SJCRH30 (cell line): ENCODE data around the gene KPTN. TPM values are rescaled to one million over a fixed set of nuclear protein-coding genes. Genes with fewer than 3 reads are reported as not detected.

ENCODE experiments used
- DNase-seq, 2 experiments: peaks; one replicate each; pipeline ENCODE4 v3.0.0-alpha.2; 2015 to 2020
- H3K27ac ChIP-seq: fragments of 250-450 bp; sonication (Bioruptor Pico); 2 replicates; pipeline ENCODE4 v1.5.1; 2020; ENCODE audit warnings: mild to moderate bottlenecking, moderate library complexity
- H3K27me3 ChIP-seq: fragments of 250-450 bp; sonication (Bioruptor Pico); 2 replicates; pipeline ENCODE4 v1.5.1; 2020; ENCODE audit warnings: mild to moderate bottlenecking, moderate library complexity
- H3K36me3 ChIP-seq: fragments of 250-450 bp; sonication (Bioruptor Pico); 2 replicates; pipeline ENCODE4 v1.5.1; 2020; ENCODE audit warnings: mild to moderate bottlenecking, moderate library complexity
- H3K4me1 ChIP-seq: fragments of 250-450 bp; sonication (Bioruptor Pico); 2 replicates; pipeline ENCODE4 v1.5.1; 2020; ENCODE audit warnings: mild to moderate bottlenecking, moderate library complexity
- H3K4me3 ChIP-seq: fragments of 250-450 bp; sonication (Bioruptor Pico); 2 replicates; pipeline ENCODE4 v1.5.1; 2020; ENCODE audit warnings: mild to moderate bottlenecking, moderate library complexity
- H3K9me3 ChIP-seq: fragments of 250-450 bp; sonication (Bioruptor Pico); replicated peaks from 2 replicates; pipeline ENCODE4 v1.5.1; 2020; ENCODE audit warnings: mild to moderate bottlenecking, moderate library complexity
- total RNA-seq: library from RNA; depleted of rRNA; stranded (reverse); fragments of >200 nt; shearing (Covaris generic); gene quantifications from 2 replicates; pipeline ENCODE4 v1.2.3, GENCODE V29; 2014

The KPTN gene
- total RNA-seq, 1 experiment from 2014 or later = 4.5 TPM

- Histone ChIP-seq H3K27ac (no peak overlapping the region), H3K9me3 (no peaks in the 10 kb centered on the region), H3K36me3 (no peaks in the 10 kb centered on the region), H3K4me3 (no peak overlapping the region), H3K4me1 (no peaks in the 10 kb centered on the region), H3K27me3 (peaks cover 15% of the 10 kb centered on the region; the same call in 1 of the 2 replicates)
- peak; percentile 47 to 52 for DNase-seq
These were observed 36.3 kb downstream of the KPTN start for GRCh38 chr19:47447470-47448359.

GRCh38 chr19:47446534-47447469, 37.2 kb downstream of the KPTN start:
- H3K27me3 ChIP-seq = peaks cover 15% of the 10 kb centered on the region; the same call in 1 of the 2 replicates
- no peak overlapping the region for H3K27ac ChIP-seq
- H3K36me3 ChIP-seq = no peaks in the 10 kb centered on the region
- no peak for DNase-seq
- no peaks in the 10 kb centered on the region for H3K4me1 ChIP-seq
- H3K4me3 ChIP-seq = no peak overlapping the region
- H3K9me3 ChIP-seq = no peaks in the 10 kb centered on the region

GRCh38 chr19:47445937-47446402, 38.0 kb downstream of the KPTN start:
- Histone ChIP-seq H3K4me3 (no peak overlapping the region), H3K27me3 (peaks cover 13% of the 10 kb centered on the region; the same call in 1 of the 2 replicates), H3K27ac (no peak overlapping the region), H3K36me3 (no peaks in the 10 kb centered on the region), H3K9me3 (no peaks in the 10 kb centered on the region), H3K4me1 (no peaks in the 10 kb centered on the region)
- DNase-seq = no peak

- DNase-seq = no peak
- peaks cover 13% of the 10 kb centered on the region; the same call in 1 of the 2 replicates for H3K27me3 ChIP-seq
These were observed 38.5 kb downstream of the KPTN start for GRCh38 chr19:47445527-47445926.

GRCh38 chr19:47444388-47444821, 39.6 kb downstream of the KPTN start:
- Histone ChIP-seq H3K27me3 (peaks cover 13% of the 10 kb centered on the region; the same call in 1 of the 2 replicates), H3K4me3 (no peak overlapping the region), H3K27ac (no peak overlapping the region), H3K4me1 (no peaks in the 10 kb centered on the region), H3K9me3 (no peaks in the 10 kb centered on the region), H3K36me3 (no peaks in the 10 kb centered on the region)
- peak; percentile 50 to 65 for DNase-seq

More at GRCh38 chr19:47445527-47445926, 38.5 kb downstream of the KPTN start:
- Histone ChIP-seq H3K27ac (no peak overlapping the region), H3K9me3 (no peaks in the 10 kb centered on the region), H3K4me3 (no peak overlapping the region), H3K4me1 (no peaks in the 10 kb centered on the region), H3K36me3 (no peaks in the 10 kb centered on the region)

- Histone ChIP-seq H3K4me1 (no peaks in the 10 kb centered on the region), H3K4me3 (no peak overlapping the region), H3K27ac (no peak overlapping the region), H3K36me3 (no peaks in the 10 kb centered on the region), H3K27me3 (peaks cover 9% of the 10 kb centered on the region; the same call in 1 of the 2 replicates), H3K9me3 (no peaks in the 10 kb centered on the region)
- no peak for DNase-seq
These were observed 40.7 kb downstream of the KPTN start for GRCh38 chr19:47443331-47443730.

GRCh38 chr19:47438793-47439220, 45.2 kb downstream of the KPTN start:
- Histone ChIP-seq H3K27ac (no peak overlapping the region), H3K36me3 (no peaks in the 10 kb centered on the region), H3K4me1 (no peaks in the 10 kb centered on the region), H3K9me3 (no peaks in the 10 kb centered on the region), H3K4me3 (no peak overlapping the region), H3K27me3 (no peaks in the 10 kb centered on the region; the same call in 1 of the 2 replicates)
- no peak for DNase-seq

- Histone ChIP-seq H3K4me1 (no peaks in the 10 kb centered on the region), H3K27ac (no peak overlapping the region), H3K27me3 (no peaks in the 10 kb centered on the region; the same call in 1 of the 2 replicates), H3K4me3 (no peak overlapping the region), H3K36me3 (no peaks in the 10 kb centered on the region), H3K9me3 (no peaks in the 10 kb centered on the region)
- DNase-seq = peak in 1 of 2 experiments; percentile 55
These were observed 46.5 kb downstream of the KPTN start for GRCh38 chr19:47437500-47437899.

GRCh38 chr19:47436712-47437401, 47.2 kb downstream of the KPTN start:
- peak; percentile 65 to 84 for DNase-seq
- no peak overlapping the region for H3K27ac ChIP-seq
- H3K4me1 ChIP-seq = no peaks in the 10 kb centered on the region
- H3K36me3 ChIP-seq = no peaks in the 10 kb centered on the region
- H3K9me3 ChIP-seq = no peaks in the 10 kb centered on the region
- no peak overlapping the region for H3K4me3 ChIP-seq
- no peaks in the 10 kb centered on the region; the same call in 1 of the 2 replicates for H3K27me3 ChIP-seq

- no peaks in the 10 kb centered on the region for H3K36me3 ChIP-seq
- H3K4me3 ChIP-seq = no peak overlapping the region
- H3K27ac ChIP-seq = no peak overlapping the region
- no peak for DNase-seq
- no peaks in the 10 kb centered on the region for H3K9me3 ChIP-seq
- H3K27me3 ChIP-seq = no peaks in the 10 kb centered on the region; the same call in 1 of the 2 replicates
- H3K4me1 ChIP-seq = no peaks in the 10 kb centered on the region
These were observed 48.1 kb downstream of the KPTN start for GRCh38 chr19:47435883-47436417.

- H3K4me3 ChIP-seq = no peak overlapping the region
- no peaks in the 10 kb centered on the region for H3K9me3 ChIP-seq
- no peak overlapping the region for H3K27ac ChIP-seq
- no peaks in the 10 kb centered on the region for H3K4me1 ChIP-seq
- DNase-seq = no peak
- H3K27me3 ChIP-seq = no peaks in the 10 kb centered on the region; the same call in 1 of the 2 replicates
- no peaks in the 10 kb centered on the region for H3K36me3 ChIP-seq
These were observed 48.8 kb downstream of the KPTN start for GRCh38 chr19:47435196-47435595.

- Histone ChIP-seq H3K27ac (no peak overlapping the region), H3K36me3 (no peaks in the 10 kb centered on the region), H3K27me3 (no peaks in the 10 kb centered on the region; the same call in 1 of the 2 replicates), H3K4me3 (no peak overlapping the region), H3K9me3 (no peaks in the 10 kb centered on the region), H3K4me1 (no peaks in the 10 kb centered on the region)
- DNase-seq = no peak
These were observed 49.9 kb downstream of the KPTN start for GRCh38 chr19:47434088-47434487.

- DNase-seq = no peak
- Histone ChIP-seq H3K27me3 (no peaks in the 10 kb centered on the region; the same call in 1 of the 2 replicates), H3K9me3 (no peaks in the 10 kb centered on the region), H3K4me3 (no peak overlapping the region), H3K4me1 (no peaks in the 10 kb centered on the region), H3K27ac (no peak overlapping the region), H3K36me3 (no peaks in the 10 kb centered on the region)
These were observed 50.9 kb downstream of the KPTN start for GRCh38 chr19:47433121-47433520.

GRCh38 chr19:47432499-47432898, 51.5 kb downstream of the KPTN start:
- no peak overlapping the region for H3K4me3 ChIP-seq
- peaks cover 5% of the 10 kb centered on the region for H3K4me1 ChIP-seq
- H3K27ac ChIP-seq = no peak overlapping the region
- H3K36me3 ChIP-seq = no peaks in the 10 kb centered on the region
- H3K27me3 ChIP-seq = no peaks in the 10 kb centered on the region; the same call in 1 of the 2 replicates
- DNase-seq = no peak
- no peaks in the 10 kb centered on the region for H3K9me3 ChIP-seq
